SK-N-SH (cell line): ENCODE measurements around the gene DOCK10. TPM values are rescaled to one million over a fixed set of nuclear protein-coding genes. Genes with fewer than 3 reads are reported as not detected.

Source experiments
- CTCF ChIA-PET: fragments of 300-600, 350-600 bp; formaldehyde crosslinking; extraction: SDS; loops from one replicate; lab custom pipeline; 2021; lab: Yijun Ruan, JAX
- POLR2A ChIA-PET: fragments of 350-600 bp; sonication (Branson Sonifier 250); formaldehyde crosslinking; extraction: SDS; loops from one replicate; lab custom pipeline; 2020; ENCODE audit warnings: antibody characterized with exemption, inconsistent platforms; lab: Yijun Ruan, JAX
- DNase-seq: peaks from one replicate; pipeline ENCODE4 v3.0.0; 2012
- H2AFZ ChIP-seq: fragments of 200-600 bp; sonication (generic); 2 replicates; pipeline ENCODE4 v1.8.1; 2016; ENCODE audit warnings: antibody characterized with exemption, mild to moderate bottlenecking, low read depth
- H3F3A ChIP-seq: fragments of 200-600 bp; sonication (generic); replicated peaks from 2 replicates; pipeline ENCODE3; 2016; ENCODE audit warnings: antibody characterized with exemption, mild to moderate bottlenecking; ENCODE audit not compliant: insufficient read depth
- H3K27ac ChIP-seq, 2 experiments: fragments of 200-500 bp in 1 of 2; fragments of 200-600 bp in 1 of 2; sonication (Bioruptor generic) in 1 of 2; sonication (generic), shearing (Covaris generic) in 1 of 2; 2 replicates each; pipeline versions ENCODE4 v1.5.1 to v1.6.1; 2014 to 2016; ENCODE audit warnings: low read depth in 2 of 2, inconsistent platforms in 1 of 2, low read length in 1 of 2, mild to moderate bottlenecking in 1 of 2, mixed read lengths in 1 of 2
- H3K27me3 ChIP-seq: fragments of 200-600 bp; sonication (generic), shearing (Covaris generic); 2 replicates; pipeline ENCODE4 v1.6.1; 2016; ENCODE audit warnings: mixed run types; ENCODE audit not compliant: insufficient read depth
- H3K36me3 ChIP-seq, 2 experiments: fragments of 200-500 bp in 1 of 2; fragments of 200-600 bp in 1 of 2; sonication (Bioruptor generic) in 1 of 2; sonication (generic) in 1 of 2; replicated peaks in 1 of 2; 2 replicates each; pipeline versions ENCODE3 to v1.5.1; 2014 to 2016; ENCODE audit warnings: low read length in 1 of 2, mild to moderate bottlenecking in 1 of 2; ENCODE audit not compliant: insufficient read depth in 2 of 2, control insufficient read depth in 1 of 2
- H3K4me1 ChIP-seq, 2 experiments: fragments of 200-500 bp in 1 of 2; fragments of 200-600 bp in 1 of 2; sonication (Bioruptor generic) in 1 of 2; sonication (generic), shearing (Covaris generic) in 1 of 2; 2 replicates each; pipeline versions ENCODE4 v1.5.1 to v1.6.1; 2014 to 2016; ENCODE audit warnings: low read depth in 1 of 2, low read length in 1 of 2, mixed run types in 1 of 2; ENCODE audit not compliant: insufficient read depth in 2 of 2, control insufficient read depth in 1 of 2
- H3K4me2 ChIP-seq: fragments of 200-600 bp; sonication (generic), shearing (Covaris generic); 2 replicates; pipeline ENCODE4 v1.6.1; 2017; ENCODE audit warnings: mixed run types
- H3K4me3 ChIP-seq, 2 experiments: fragments of 200-500 bp in 1 of 2; fragments of 200-600 bp in 1 of 2; sonication (Bioruptor generic) in 1 of 2; sonication (generic), shearing (Covaris generic) in 1 of 2; 2 replicates each; pipeline versions ENCODE4 v1.5.1 to v1.8.1; 2014 to 2016; ENCODE audit warnings: low read depth in 2 of 2, inconsistent platforms in 1 of 2, low read length in 1 of 2, mild to moderate bottlenecking in 1 of 2, mixed read lengths in 1 of 2, moderate library complexity in 1 of 2
- H3K79me2 ChIP-seq: fragments of 200-600 bp; sonication (generic); 2 replicates; pipeline ENCODE4 v1.8.1; 2017; ENCODE audit warnings: mild to moderate bottlenecking; ENCODE audit not compliant: insufficient read depth
- H3K9ac ChIP-seq: fragments of 200-600 bp; sonication (generic); 2 replicates; pipeline ENCODE4 v1.6.1; 2017; ENCODE audit warnings: mixed run types
- H3K9me2 ChIP-seq: fragments of 200-600 bp; sonication (generic); 2 replicates; pipeline ENCODE4 v1.6.1; 2017; ENCODE audit warnings: mixed run types
- H3K9me3 ChIP-seq: fragments of 200-600 bp; sonication (generic); 2 replicates; pipeline ENCODE4 v1.6.1; 2017; ENCODE audit warnings: mixed run types, mild to moderate bottlenecking, moderate library complexity
- H4K20me1 ChIP-seq: fragments of 200-600 bp; sonication (generic); 2 replicates; pipeline ENCODE4 v1.6.1; 2017; ENCODE audit warnings: mild to moderate bottlenecking, mixed run types; ENCODE audit not compliant: insufficient read depth
- CTCF ChIP-seq: fragments of 200-600 bp; sonication (generic); IDR thresholded peaks from 2 replicates; pipeline ENCODE4 v1.6.1; 2017; ENCODE audit warnings: antibody characterized with exemption, mild to moderate bottlenecking, moderate library complexity
- ELF1 ChIP-seq: IDR thresholded peaks from 2 replicates; pipeline ENCODE4 v1.4.0; 2012
- EP300 ChIP-seq, 2 experiments: IDR thresholded peaks; 2 replicates each; pipeline versions ENCODE4 v1.4.0 to v1.6.1; 2012; ENCODE audit warnings: borderline replicate concordance in 1 of 2, low read depth in 1 of 2, low read length in 1 of 2
- FOSL2 ChIP-seq: IDR thresholded peaks from 2 replicates; pipeline ENCODE4 v1.4.0; 2012; ENCODE audit warnings: low read depth, mild to moderate bottlenecking, moderate library complexity, borderline replicate concordance
- FOXJ3 ChIP-seq: sonication (generic); formaldehyde crosslinking; IDR thresholded peaks from 2 replicates; pipeline ENCODE4 v1.5.1; 2020; ENCODE audit warnings: mild to moderate bottlenecking, missing genetic modification reagents
- MEF2A ChIP-seq: IDR thresholded peaks from 2 replicates; pipeline ENCODE4 v1.4.0; 2012; ENCODE audit warnings: low read depth, borderline replicate concordance
- RAD21 ChIP-seq: IDR thresholded peaks from 2 replicates; pipeline ENCODE4 v1.6.1; 2012; ENCODE audit warnings: mild to moderate bottlenecking, low read length
- SIN3A ChIP-seq: IDR thresholded peaks from 2 replicates; pipeline ENCODE4 v1.6.1; 2012; ENCODE audit warnings: low read depth, mild to moderate bottlenecking, low read length, moderate library complexity, borderline replicate concordance
- SMC3 ChIP-seq: IDR thresholded peaks from 2 replicates; pipeline ENCODE4 v1.6.1; 2012; ENCODE audit warnings: low read depth, low read length, improper control_type of control experiment
- TAF1 ChIP-seq: IDR thresholded peaks from 2 replicates; pipeline ENCODE4 v1.6.1; 2012; ENCODE audit warnings: low read depth, mild to moderate bottlenecking, low read length, moderate library complexity, borderline replicate concordance
- WGBS: methylation state at CpG from one replicate; pipeline ENCODE4 v1.1.6; 2017; ENCODE audit warnings: low lambda C conversion rate; 5-methylcytosine and 5-hydroxymethylcytosine counted together
- polyA plus RNA-seq, 3 experiments: library from polyadenylated mRNA; depleted of rRNA; stranded (reverse); fragments of >200 nt; gene quantifications; 2 replicates each; pipeline ENCODE4 v1.2.3, GENCODE V29; 2012

DOCK10 gene
- polyA plus RNA-seq, 1 of the 3 experiments (the other 2 are of a cell fraction): 24.1 TPM

DNA sequence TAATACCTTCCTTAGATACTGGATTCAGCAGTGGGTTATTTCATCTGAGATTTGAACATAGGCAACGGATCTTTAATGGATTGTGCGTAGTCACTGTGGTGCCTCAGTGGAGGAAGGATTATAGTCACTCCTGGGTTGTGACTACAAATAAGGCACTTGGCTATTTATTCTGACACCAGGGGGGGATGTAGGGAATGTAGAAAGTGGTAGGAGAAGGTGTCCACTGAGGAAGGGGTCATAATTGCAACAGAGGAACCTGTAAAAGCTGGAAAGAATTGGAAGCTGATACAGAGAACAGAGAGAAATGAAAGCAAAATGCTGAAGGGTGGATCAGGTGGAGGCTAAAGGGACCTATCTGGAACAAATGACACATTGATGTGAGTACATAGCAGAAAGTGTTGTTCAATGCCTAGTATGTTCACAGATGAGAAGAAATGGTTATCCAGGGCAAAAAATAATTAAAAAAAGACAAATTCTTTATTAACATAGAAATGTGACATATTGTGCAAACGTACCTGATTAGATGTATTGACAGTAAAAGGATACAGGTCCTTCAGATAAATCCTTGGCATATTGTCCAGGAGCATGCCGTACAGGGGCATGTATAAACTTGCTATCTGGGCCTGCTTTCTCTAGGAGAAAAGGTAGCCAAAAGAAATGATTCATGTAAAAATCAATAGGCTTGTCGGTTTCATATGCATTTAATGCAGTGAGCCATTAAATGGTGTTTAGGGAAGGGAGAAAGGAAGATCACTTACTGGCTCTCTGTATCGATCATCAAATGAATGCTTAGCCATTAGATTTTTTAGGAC is 234.9 kb downstream of the DOCK10 start:
- ChIA-PET CTCF (interaction anchor here (1.9 kb wide), 1 partner anchor 41 kb away, joined by 3 read pairs; no protein-coding TSS in a partner anchor), POLR2A (no interaction called here)
- Histone ChIP-seq H2AFZ (no peak overlapping the region), H3F3A (peaks cover 9% of the 10 kb centered on the region), H3K4me2 (no peak overlapping the region), H3K9me2 (no peaks in the 10 kb centered on the region), H3K4me1 (no peaks in the 10 kb centered on the region; a peak in 1 of 4 replicates), H4K20me1 (no peaks in the 10 kb centered on the region), H3K79me2 (no peaks in the 10 kb centered on the region; the same call in 1 of the 2 replicates), H3K36me3 (peaks cover 41 to 55% of the 10 kb centered on the region in 2 experiments), H3K4me3 (no peak overlapping the region), H3K9me3 (no peaks in the 10 kb centered on the region), H3K9ac (no peak overlapping the region), H3K27ac (no peak overlapping the region), H3K27me3 (no peaks in the 10 kb centered on the region)
- 94% methylated on average over 6 of the region's 6 CpGs for WGBS
- DNase-seq: no peak
- TF ChIP-seq MEF2A (no peak), CTCF (peak; percentile 29), SMC3 (peak; percentile 17; the same call in 1 of the 2 replicates), TAF1 (no peak), EP300 (IDR thresholded peaks at IDR 0.05; ENCODE audit: borderline replicate concordance in 1 of 2, low read depth in 1 of 2, low read length in 1 of 2) (no peak), FOSL2 (no peak), ELF1 (no peak), RAD21 (peak; percentile 27; the same call in 1 of the 2 replicates), SIN3A (no peak), FOXJ3 (no peak)

DNA sequence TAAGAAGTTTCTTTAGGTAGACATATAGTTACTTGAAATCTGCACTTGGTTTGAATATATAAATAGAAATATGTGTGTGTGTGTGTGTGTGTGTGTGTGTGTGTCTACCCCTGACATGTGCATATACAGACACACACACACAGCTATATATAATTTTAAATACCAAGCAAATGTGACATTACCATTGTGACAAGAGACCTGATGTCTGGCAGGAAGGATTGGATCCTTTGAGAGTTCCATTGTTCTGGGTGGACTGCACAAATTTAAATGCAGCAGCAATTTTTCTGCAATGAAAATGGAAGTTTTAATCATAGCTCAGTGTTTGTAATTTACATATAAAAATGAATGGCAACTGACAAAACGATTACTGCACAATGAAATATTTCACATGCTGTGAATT is 238.3 kb downstream of the DOCK10 start:
- no peak overlapping the region for H2AFZ ChIP-seq
- H3K27me3 ChIP-seq: no peaks in the 10 kb centered on the region
- H3F3A ChIP-seq: peaks cover 9% of the 10 kb centered on the region
- H3K9me3 ChIP-seq: no peaks in the 10 kb centered on the region
- TF ChIP-seq TAF1: no peak
- ChIA-PET POLR2A (no interaction called here), CTCF (interaction anchor here (3.2 kb wide), 1 partner anchor 198 kb away, joined by 9 read pairs; no protein-coding TSS in a partner anchor)
- H3K4me2 ChIP-seq: no peak overlapping the region
- H4K20me1 ChIP-seq: no peaks in the 10 kb centered on the region
- no peak overlapping the region for H3K9ac ChIP-seq
- no peak overlapping the region for H3K27ac ChIP-seq
- no peak overlapping the region for H3K4me3 ChIP-seq
- H3K4me1 ChIP-seq: no peaks in the 10 kb centered on the region; a peak in 1 of 4 replicates
- no peaks in the 10 kb centered on the region for H3K9me2 ChIP-seq
- peaks cover 69 to 77% of the 10 kb centered on the region in 2 experiments for H3K36me3 ChIP-seq
- 85% methylated on average over 1 of the region's 1 CpG for WGBS
- H3K79me2 ChIP-seq: no peaks in the 10 kb centered on the region
- no peak for DNase-seq
